Measurements from ENCODE around the gene ZNF892.
A peak's percentile ranks its signal among the peaks of the same experiment; 100 is the strongest.

The ZNF892 gene

DNA sequence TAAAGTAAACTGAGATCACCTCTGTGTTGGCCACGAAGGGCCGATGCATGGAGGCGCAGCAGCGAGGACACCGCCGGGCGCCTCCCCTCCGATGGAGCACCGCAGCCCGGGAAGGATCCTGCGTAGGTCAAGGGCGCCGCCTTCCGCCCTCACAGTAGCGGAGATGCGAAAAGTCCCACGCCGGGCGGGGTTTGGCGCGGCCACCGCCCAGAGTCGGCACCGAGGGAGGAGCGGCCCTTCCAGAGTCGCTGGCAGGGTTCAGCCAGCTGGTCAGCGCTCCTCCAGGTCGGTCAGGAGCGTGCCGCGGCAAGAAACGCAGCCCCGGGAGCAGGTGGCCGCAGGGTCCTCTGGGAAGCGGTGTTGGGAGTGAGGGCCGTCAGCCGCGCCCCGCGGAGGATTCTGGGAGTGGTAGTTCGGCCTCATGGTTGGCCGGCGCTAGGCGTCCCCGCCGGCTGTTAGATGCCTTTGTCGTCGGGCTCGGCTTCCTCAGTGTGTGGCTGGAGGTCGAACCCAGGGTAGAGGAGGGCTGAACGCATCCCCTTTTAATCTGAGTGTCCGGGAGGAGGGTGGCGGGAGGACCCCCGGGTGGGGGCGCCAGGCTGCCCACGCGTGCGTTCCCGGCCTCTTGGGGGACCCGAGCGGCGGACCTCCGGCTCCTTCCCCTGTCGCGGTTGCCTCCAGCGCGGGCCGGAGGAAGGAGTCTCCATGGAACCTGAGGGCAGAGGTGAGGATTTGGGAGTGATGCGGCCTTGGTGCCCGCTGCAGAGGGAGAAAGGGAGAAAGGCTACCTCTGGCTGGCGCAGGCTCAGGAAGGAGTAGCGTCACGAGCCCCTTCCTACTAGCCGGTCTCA is at the start of gene ZNF892:
Gene ZNF892, plus strand, starts transcription at position 411 of the 851 bp plus-strand sequence. Its CDS starts 295 bp downstream, at position 706.
- POLR2A ChIA-PET, result no interaction called here
- peak within 1 kb of the TSS; percentile 85 for H3K4me3 ChIP-seq (ENCODE audit: low read depth, low read length)
- peak; percentile 47 for TF ChIP-seq CTCF (IDR thresholded peaks at IDR 0.05; ENCODE audit: insufficient read depth, low read length, missing control alignments)
- DNase-seq (ENCODE audit: low read depth, low spot score), result no peak
- CTCF ChIA-PET, result interaction anchor here (0.8 kb wide), 1 partner anchor 40 kb away, joined by 4 read pairs; no protein-coding TSS in a partner anchor

DNA sequence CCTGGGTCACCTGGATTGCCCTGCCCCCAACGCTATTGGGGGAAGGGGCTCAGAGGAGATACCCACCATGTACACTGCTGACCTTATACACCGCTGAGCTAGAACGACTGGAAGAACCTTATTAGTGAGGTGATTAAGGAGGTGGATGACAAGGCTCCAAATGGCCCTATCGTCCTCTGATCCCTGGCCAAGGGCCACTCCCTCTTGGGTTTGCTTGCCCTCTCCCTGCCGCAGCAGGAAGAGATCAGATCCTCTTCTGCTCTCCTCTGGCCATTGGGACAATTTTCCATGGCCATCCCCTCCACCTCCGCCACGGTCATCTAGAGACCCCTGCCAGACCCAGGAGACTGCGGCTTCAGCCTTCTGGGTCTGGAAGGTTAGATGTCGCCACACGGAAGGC is 48.9 kb upstream of the ZNF892 start:
- H3K4me3 ChIP-seq (ENCODE audit: low read depth, low read length), result peak overlapping the region; percentile 78
- no peak for DNase-seq (ENCODE audit: low read depth, low spot score)
- CTCF ChIA-PET, result interaction anchor here (1.0 kb wide), 1 partner anchor 35 kb away, joined by 3 read pairs; no protein-coding TSS in a partner anchor
- TF ChIP-seq CTCF (IDR thresholded peaks at IDR 0.05; ENCODE audit: insufficient read depth, low read length, missing control alignments), result no peak
- POLR2A ChIA-PET, result no interaction called here

DNA sequence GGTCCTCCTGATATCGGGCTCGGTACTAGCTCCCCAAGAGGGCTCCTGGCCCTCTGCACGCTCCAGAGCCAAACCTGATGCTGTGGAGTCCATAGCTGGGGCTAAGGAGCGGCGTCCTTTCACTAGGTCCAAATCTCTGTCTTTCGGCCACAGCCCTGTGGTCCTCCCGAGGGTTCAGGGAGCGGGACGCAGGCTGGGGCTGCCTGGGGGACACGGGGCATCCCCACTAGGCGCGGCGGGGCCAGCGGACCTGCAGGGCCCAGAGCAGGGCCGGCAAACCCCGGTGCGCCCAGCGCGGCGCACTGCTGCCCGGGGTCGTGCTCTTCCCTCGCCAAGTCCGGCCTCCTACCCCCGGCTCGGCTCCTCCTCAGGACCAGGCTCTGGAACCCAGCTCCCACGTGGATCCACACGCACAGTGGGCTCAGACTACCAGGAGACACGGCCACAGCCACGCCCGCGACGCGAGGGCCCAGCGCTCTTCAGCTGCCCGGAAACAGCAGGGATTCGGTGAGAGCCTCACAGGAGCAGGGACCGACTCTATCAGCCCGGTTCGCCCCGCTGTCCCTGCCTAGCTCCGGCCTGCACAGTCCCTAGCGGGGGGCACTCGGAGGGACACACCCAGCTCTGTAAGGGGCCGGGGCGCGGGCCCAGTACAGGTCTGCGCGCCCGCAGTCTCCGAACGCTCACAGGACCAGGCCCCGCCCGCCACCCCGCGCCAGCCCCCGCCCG is 48.3 kb upstream of the ZNF892 start:
- TF ChIP-seq CTCF (IDR thresholded peaks at IDR 0.05; ENCODE audit: insufficient read depth, low read length, missing control alignments), result no peak
- ChIA-PET POLR2A (interaction anchor here (0.7 kb wide), 1 partner anchor 38 kb away, joined by 3 read pairs; the partner anchor contains the start of gene MRPS5), CTCF (interaction anchor here (1.0 to 1.1 kb wide), 3 partner anchors 15 to 37 kb away, joined by 3 read pairs; no protein-coding TSS in a partner anchor)
- DNase-seq (ENCODE audit: low read depth, low spot score), result no peak
- peak overlapping the region; percentile 78 for H3K4me3 ChIP-seq (ENCODE audit: low read depth, low read length)

GRCh38 chr2:95159690-95160449 is 47.5 kb upstream of the ZNF892 start, which contains the start of gene ZNF514:
Gene ZNF514, minus strand, starts transcription at chr2:95159848. Its CDS starts 6,595 bp downstream, at chr2:95153253.
- CTCF ChIA-PET, result interaction anchor here (1.1 kb wide), 2 partner anchors 14 to 37 kb away, joined by 3 read pairs; no protein-coding TSS in a partner anchor
- H3K4me3 ChIP-seq (ENCODE audit: low read depth, low read length), result peak within 1 kb of the TSS; percentile 78
- DNase-seq (ENCODE audit: low read depth, low spot score), result no peak
- POLR2A ChIA-PET, result interaction anchor here (0.6 kb wide), 1 partner anchor 38 kb away, joined by 3 read pairs; the partner anchor contains the start of gene MRPS5
- TF ChIP-seq CTCF (IDR thresholded peaks at IDR 0.05; ENCODE audit: insufficient read depth, low read length, missing control alignments), result no peak

DNA sequence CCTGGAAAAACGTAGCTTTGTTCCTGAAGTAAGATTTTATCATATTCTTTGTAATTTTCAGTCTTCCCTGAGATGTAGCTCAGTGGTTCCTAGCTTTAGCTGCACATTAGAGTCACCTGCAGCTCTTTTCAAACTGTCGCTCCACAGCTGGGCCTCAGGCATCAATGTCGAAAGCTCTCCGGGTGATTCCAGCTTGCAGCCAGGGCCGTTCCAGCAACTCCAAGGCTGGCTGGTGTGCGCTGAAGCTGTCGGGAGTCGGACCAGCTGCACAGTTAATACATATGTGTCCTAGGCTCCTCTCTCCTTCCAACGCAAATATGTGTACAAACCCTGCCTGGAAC is 42.3 kb upstream of the ZNF892 start:
- TF ChIP-seq CTCF (IDR thresholded peaks at IDR 0.05; ENCODE audit: insufficient read depth, low read length, missing control alignments), result no peak
- CTCF ChIA-PET, result interaction anchor here (1.0 kb wide), 1 partner anchor 49 kb away, joined by 3 read pairs; no protein-coding TSS in a partner anchor
- H3K4me3 ChIP-seq (ENCODE audit: low read depth, low read length), result peak overlapping the region; percentile 100
- no peak for DNase-seq (ENCODE audit: low read depth, low spot score)
- POLR2A ChIA-PET, result interaction anchor here (1.2 kb wide), 1 partner anchor 43 kb away, joined by 7 read pairs; the partner anchor contains the start of gene MRPS5

Measured in AG04449 (cell line).